Measurements from ENCODE around the gene MMADHC. TPM values are rescaled to one million over a fixed set of nuclear protein-coding genes. Genes with fewer than 3 reads are reported as not detected.

Gene MMADHC
- total and polyA plus RNA-seq, 2 of the 13 experiments (the other 11 are each of a cell fraction or from before 2014, with no cell fraction given): 90.2 to 210 TPM

- TF ChIP-seq ARID5B (CRISPR knock-in tag; IDR thresholded peaks at IDR 0.05) (0 out of 2 replicates have a peak, but pooled peaks have one; percentile 32), KAT7 (CRISPR knock-in tag; IDR thresholded peaks at IDR 0.05; ENCODE audit: borderline replicate concordance) (peak; percentile 39; the same call in 1 of the 2 replicates)
Observed at GRCh38 chr2:149585166-149585885, 2.2 kb downstream of the MMADHC start (continued).

- POLR2A ChIA-PET: no interaction called here
- peaks cover 34% of the 10 kb centered on the region for H3K79me2 ChIP-seq (ENCODE audit: insufficient read depth, low read length)
- no peak overlapping the region for H3K9ac ChIP-seq (ENCODE audit: insufficient read depth, low read depth, low read length)
- FAIRE-seq (no peak), DNase-seq (ENCODE audit: low spot score) (no peak), ATAC-seq (no peak)
- no peaks in the 10 kb centered on the region for H3K27me3 ChIP-seq (ENCODE audit: control insufficient read depth in 1 of 2, insufficient read depth in 2 of 2, low read length in 2 of 2)
- H3K4me1 ChIP-seq (ENCODE audit: insufficient read depth, low read length): peaks cover 36% of the 10 kb centered on the region
- WGBS (ENCODE audit: low lambda C conversion rate): 92% methylated on average over 7 of the region's 7 CpGs
- H3K4me3 ChIP-seq (replicated peaks in 1 of 3; ENCODE audit: insufficient read depth in 1 of 3, low read depth in 2 of 3, low read length in 3 of 3): no peak overlapping the region
- BruUV-seq (replicated peaks): no TSS peak
- H2AFZ ChIP-seq (ENCODE audit: low read length): no peak overlapping the region
- H3K36me3 ChIP-seq (replicated peaks in 1 of 2; ENCODE audit: control insufficient read depth in 1 of 2, insufficient read depth in 2 of 2, low read length in 2 of 2): peaks cover 16 to 83% of the 10 kb centered on the region in 2 experiments
- in situ Hi-C loops (cut with HindIII; ENCODE audit: extremely low pct_ligation_motif_present, low pct_unique_long_range_greater_than_20kb) (no loop called here), intact Hi-C loops (cut with micrococcal nuclease; ENCODE audit: unreplicated experiment) (loop anchor here (10.0 kb wide), 1 partner anchor 935 kb away; the partner anchor contains the start of gene EPC2)
- no peaks in the 10 kb centered on the region for H3K9me3 ChIP-seq (ENCODE audit: low read length)
- TF ChIP-seq ATRX (CRISPR knock-in tag; IDR thresholded peaks at IDR 0.05; ENCODE audit: borderline replicate concordance) (no peak), ZMYM4 (CRISPR knock-in tag; IDR thresholded peaks at IDR 0.05) (0 out of 2 replicates have a peak, but pooled peaks have one; percentile 26), PAWR (CRISPR knock-in tag; IDR thresholded peaks at IDR 0.05; ENCODE audit: borderline replicate concordance) (no peak), MAFK (conservative IDR thresholded peaks at IDR 0.05 in 1 of 2, IDR thresholded peaks at IDR 0.05 in 1 of 2; ENCODE audit: low read length in 2 of 2) (0 out of 4 replicates have a peak, but pooled peaks of 1 of the 2 experiments have one; percentile 5)
- H4K20me1 ChIP-seq (ENCODE audit: insufficient read depth, low read length): peaks cover 4% of the 10 kb centered on the region; the same call in 1 of the 2 replicates
- CTCF ChIA-PET (ENCODE audit: low intra/inter-chr PET ratio, low total read pairs): no interaction called here
- H3K4me2 ChIP-seq (ENCODE audit: low read depth, low read length): no peak overlapping the region
- no peak overlapping the region for H3K27ac ChIP-seq (ENCODE audit: extremely low read length, insufficient read depth, low read length)
Observed at GRCh38 chr2:149579972-149580882, 7.3 kb downstream of the MMADHC start.

All from HepG2 (cell line).